ENCODE data around the gene EHHADH. TPM values are rescaled to one million over a fixed set of nuclear protein-coding genes. Genes with fewer than 3 reads are reported as not detected.

EHHADH gene
- polyA plus RNA-seq, 2 of the 4 experiments (the other 2 are of a cell fraction) = 5.4 to 7.7 TPM

GRCh38 chr3:185212559-185212958, 41.3 kb downstream of the EHHADH start:
- ATAC-seq = no peak
- no peak overlapping the region for H3K27ac ChIP-seq

GRCh38 chr3:185212086-185212485, 41.8 kb downstream of the EHHADH start:
- FAIRE-seq = no peak
- 89% methylated on average over 4 of the region's 4 CpGs for WGBS (ENCODE audit: missing lambda C conversion rate)
- no peak overlapping the region for H3K4me3 ChIP-seq
- no peaks in the 10 kb centered on the region for H3K4me1 ChIP-seq
- ATAC-seq = no peak
- POLR2A ChIA-PET = no interaction called here
- CTCF ChIA-PET = no interaction called here
- no peaks in the 10 kb centered on the region for H3K9me3 ChIP-seq
- H3K27ac ChIP-seq = no peak overlapping the region
- no peak for DNase-seq (ENCODE audit: low read depth in 1 of 2, low spot score in 1 of 2)
- no peak for TF ChIP-seq TFCP2L1 (CRISPR knock-in tag; IDR thresholded peaks at IDR 0.05)
- no peak for TF ChIP-seq HEYL (CRISPR knock-in tag; IDR thresholded peaks at IDR 0.05)
- no peak for TF ChIP-seq HOXB5 (CRISPR knock-in tag; IDR thresholded peaks at IDR 0.05)
- no peak for TF ChIP-seq JUNB (IDR thresholded peaks at IDR 0.05)
- TF ChIP-seq ZSCAN20 (CRISPR knock-in tag; IDR thresholded peaks at IDR 0.05) = no peak
- no peak for TF ChIP-seq KDM1A (IDR thresholded peaks at IDR 0.05; ENCODE audit: low read depth)
- TF ChIP-seq HOXB13 (CRISPR knock-in tag; IDR thresholded peaks at IDR 0.05; ENCODE audit: low read depth) = no peak
- TF ChIP-seq POLR2AphosphoS2 (conservative IDR thresholded peaks at IDR 0.05; ENCODE audit: low read length) = no peak
- TF ChIP-seq CTCF (IDR thresholded peaks at IDR 0.05) = no peak
- H3K4me2 ChIP-seq = no peak overlapping the region

More at GRCh38 chr3:185212559-185212958, 41.3 kb downstream of the EHHADH start:
- Histone ChIP-seq H3K9me3 (no peaks in the 10 kb centered on the region), H3K4me1 (no peaks in the 10 kb centered on the region), H3K4me2 (no peak overlapping the region), H3K4me3 (no peak overlapping the region)
- DNase-seq (ENCODE audit: low read depth in 1 of 2, low spot score in 1 of 2) = no peak
- ChIA-PET CTCF (no interaction called here), POLR2A (no interaction called here)
- FAIRE-seq = no peak
- WGBS (ENCODE audit: missing lambda C conversion rate) = 85% methylated on average over 5 of the region's 5 CpGs
- TF ChIP-seq POLR2A (IDR thresholded peaks at IDR 0.05; ENCODE audit: low read length) = no peak
- no peak for TF ChIP-seq USF2 (IDR thresholded peaks at IDR 0.05)
- TF ChIP-seq MAFK (IDR thresholded peaks at IDR 0.05; ENCODE audit: partially characterized antibody) = no peak
- TF ChIP-seq ZFP36 (IDR thresholded peaks at IDR 0.05; ENCODE audit: borderline replicate concordance, partially characterized antibody) = no peak
- no peak for TF ChIP-seq RNF2 (IDR thresholded peaks at IDR 0.05; ENCODE audit: borderline replicate concordance, low read depth)
- no peak for TF ChIP-seq HOXB13 (CRISPR knock-in tag; IDR thresholded peaks at IDR 0.05; ENCODE audit: low read depth)
- TF ChIP-seq CEBPB (IDR thresholded peaks at IDR 0.05) = no peak
- TF ChIP-seq RFX5 (IDR thresholded peaks at IDR 0.05) = no peak
- TF ChIP-seq PBX3 (IDR thresholded peaks at IDR 0.05) = no peak
- TF ChIP-seq POLR2AphosphoS2 (conservative IDR thresholded peaks at IDR 0.05; ENCODE audit: low read length) = no peak
- no peak for TF ChIP-seq RAD21 (conservative IDR thresholded peaks at IDR 0.05 in 1 of 2, IDR thresholded peaks at IDR 0.05 in 1 of 2)
- no peak for TF ChIP-seq BCL3 (IDR thresholded peaks at IDR 0.05)
- no peak for TF ChIP-seq MYC (IDR thresholded peaks at IDR 0.05; ENCODE audit: borderline replicate concordance, low read length)
- no peak for TF ChIP-seq MAX (IDR thresholded peaks at IDR 0.05)
